SJSA1 (cell line): ENCODE measurements around the gene STK32A. TPM values are rescaled to one million over a fixed set of nuclear protein-coding genes. Genes with fewer than 3 reads are reported as not detected.

Experiments
- DNase-seq, 2 experiments: peaks; one replicate each; pipeline ENCODE4 v3.0.0-alpha.2; 2015 to 2020; ENCODE audit warnings: low spot score in 2 of 2, low read depth in 1 of 2
- H3K27ac ChIP-seq: fragments of 250-450 bp; sonication (Bioruptor Pico); 2 replicates; pipeline ENCODE4 v1.5.1; 2020; ENCODE audit warnings: mild to moderate bottlenecking, moderate library complexity
- H3K27me3 ChIP-seq: fragments of 250-450 bp; sonication (Bioruptor Pico); replicated peaks from 2 replicates; pipeline ENCODE4 v1.5.1; 2020; ENCODE audit warnings: mild to moderate bottlenecking, moderate library complexity
- H3K36me3 ChIP-seq: fragments of 250-450 bp; sonication (Bioruptor Pico); 2 replicates; pipeline ENCODE4 v1.5.1; 2020; ENCODE audit warnings: mild to moderate bottlenecking
- H3K4me1 ChIP-seq: fragments of 250-450 bp; sonication (Bioruptor Pico); replicated peaks from 2 replicates; pipeline ENCODE4 v1.6.1; 2021; ENCODE audit warnings: mild to moderate bottlenecking
- H3K4me3 ChIP-seq: fragments of 250-450 bp; sonication (Bioruptor Pico); 2 replicates; pipeline ENCODE4 v1.5.1; 2020; ENCODE audit warnings: mild to moderate bottlenecking
- H3K9me3 ChIP-seq: fragments of 250-450 bp; sonication (Bioruptor Pico); replicated peaks from 2 replicates; pipeline ENCODE4 v1.5.1; 2020; ENCODE audit warnings: mild to moderate bottlenecking
- total RNA-seq: library from RNA; depleted of rRNA; stranded (reverse); fragments of >200 nt; shearing (Covaris generic); gene quantifications from 2 replicates; pipeline ENCODE4 v1.2.3, GENCODE V29; 2014

STK32A gene
- total RNA-seq, 1 experiment from 2014 or later = 0.05 TPM

- H3K9me3 ChIP-seq = no peaks in the 10 kb centered on the region
- H3K27me3 ChIP-seq = no peaks in the 10 kb centered on the region
- peaks cover 5% of the 10 kb centered on the region for H3K4me1 ChIP-seq
- DNase-seq = no peak
- no peaks in the 10 kb centered on the region for H3K36me3 ChIP-seq
- no peak overlapping the region for H3K4me3 ChIP-seq
- H3K27ac ChIP-seq = no peak overlapping the region
These were observed 137.4 kb downstream of the STK32A start for GRCh38 chr5:147372191-147372590.

GRCh38 chr5:147373328-147373727 is 138.5 kb downstream of the STK32A start:
- DNase-seq = no peak
- Histone ChIP-seq H3K36me3 (no peaks in the 10 kb centered on the region), H3K27ac (no peak overlapping the region), H3K4me1 (peaks cover 5% of the 10 kb centered on the region), H3K27me3 (no peaks in the 10 kb centered on the region), H3K9me3 (no peaks in the 10 kb centered on the region; the same call in 1 of the 2 replicates), H3K4me3 (no peak overlapping the region)

GRCh38 chr5:147375151-147375550 is 140.3 kb downstream of the STK32A start:
- no peaks in the 10 kb centered on the region for H3K36me3 ChIP-seq
- H3K9me3 ChIP-seq = no peaks in the 10 kb centered on the region; the same call in none of the 2 replicates
- no peak overlapping the region for H3K4me3 ChIP-seq
- DNase-seq = no peak
- H3K4me1 ChIP-seq = peaks cover 3% of the 10 kb centered on the region
- H3K27ac ChIP-seq = no peak overlapping the region
- no peaks in the 10 kb centered on the region for H3K27me3 ChIP-seq

GRCh38 chr5:147377682-147378081 is 142.9 kb downstream of the STK32A start:
- DNase-seq = no peak
- Histone ChIP-seq H3K4me3 (no peak overlapping the region), H3K9me3 (no peaks in the 10 kb centered on the region; the same call in none of the 2 replicates), H3K27ac (no peak overlapping the region), H3K4me1 (no peaks in the 10 kb centered on the region), H3K27me3 (no peaks in the 10 kb centered on the region), H3K36me3 (no peaks in the 10 kb centered on the region)

GRCh38 chr5:147381555-147381954 is 146.7 kb downstream of the STK32A start:
- Histone ChIP-seq H3K4me1 (no peaks in the 10 kb centered on the region), H3K27ac (no peak overlapping the region), H3K9me3 (no peaks in the 10 kb centered on the region; the same call in none of the 2 replicates), H3K36me3 (no peaks in the 10 kb centered on the region), H3K4me3 (no peak overlapping the region), H3K27me3 (no peaks in the 10 kb centered on the region)
- DNase-seq = no peak

- DNase-seq = no peak
- Histone ChIP-seq H3K36me3 (no peaks in the 10 kb centered on the region), H3K27ac (no peak overlapping the region), H3K27me3 (no peaks in the 10 kb centered on the region), H3K4me1 (no peaks in the 10 kb centered on the region), H3K4me3 (no peak overlapping the region), H3K9me3 (no peaks in the 10 kb centered on the region; the same call in none of the 2 replicates)
These were observed 147.9 kb downstream of the STK32A start for GRCh38 chr5:147382776-147383175.

GRCh38 chr5:147384346-147385193 is 149.7 kb downstream of the STK32A start:
- Histone ChIP-seq H3K4me3 (no peak overlapping the region), H3K9me3 (no peaks in the 10 kb centered on the region; the same call in 1 of the 2 replicates), H3K4me1 (no peaks in the 10 kb centered on the region), H3K27me3 (no peaks in the 10 kb centered on the region), H3K36me3 (no peaks in the 10 kb centered on the region), H3K27ac (no peak overlapping the region)
- DNase-seq = no peak

- DNase-seq = no peak
- no peaks in the 10 kb centered on the region for H3K27me3 ChIP-seq
- peaks cover 9% of the 10 kb centered on the region; the same call in 1 of the 2 replicates for H3K36me3 ChIP-seq
- no peak overlapping the region for H3K27ac ChIP-seq
- no peaks in the 10 kb centered on the region for H3K4me1 ChIP-seq
- no peak overlapping the region for H3K4me3 ChIP-seq
- no peaks in the 10 kb centered on the region for H3K9me3 ChIP-seq
These were observed 152.3 kb downstream of the STK32A start for GRCh38 chr5:147387109-147387508.

GRCh38 chr5:147388184-147389108 is 153.6 kb downstream of the STK32A start:
- Histone ChIP-seq H3K27me3 (no peaks in the 10 kb centered on the region), H3K9me3 (no peaks in the 10 kb centered on the region), H3K4me1 (no peaks in the 10 kb centered on the region), H3K4me3 (no peak overlapping the region), H3K36me3 (peaks cover 13% of the 10 kb centered on the region), H3K27ac (no peak overlapping the region)
- no peak for DNase-seq

- H3K9me3 ChIP-seq = no peaks in the 10 kb centered on the region
- peaks cover 27% of the 10 kb centered on the region for H3K36me3 ChIP-seq
- no peaks in the 10 kb centered on the region for H3K4me1 ChIP-seq
- H3K27ac ChIP-seq = no peak overlapping the region
- no peaks in the 10 kb centered on the region for H3K27me3 ChIP-seq
- no peak overlapping the region for H3K4me3 ChIP-seq
- no peak for DNase-seq
These were observed 155.9 kb downstream of the STK32A start for GRCh38 chr5:147390654-147391225.

GRCh38 chr5:147391781-147392180 is 157.0 kb downstream of the STK32A start:
- Histone ChIP-seq H3K4me3 (no peak overlapping the region), H3K4me1 (no peaks in the 10 kb centered on the region), H3K36me3 (peaks cover 36% of the 10 kb centered on the region), H3K9me3 (no peaks in the 10 kb centered on the region), H3K27ac (no peak overlapping the region), H3K27me3 (no peaks in the 10 kb centered on the region)
- peak; percentile 51 to 71 for DNase-seq

- no peaks in the 10 kb centered on the region for H3K9me3 ChIP-seq
- DNase-seq = no peak
- no peak overlapping the region for H3K27ac ChIP-seq
- H3K4me3 ChIP-seq = no peak overlapping the region
- H3K36me3 ChIP-seq = peaks cover 55% of the 10 kb centered on the region
- no peaks in the 10 kb centered on the region for H3K27me3 ChIP-seq
- H3K4me1 ChIP-seq = no peaks in the 10 kb centered on the region
These were observed 159.2 kb downstream of the STK32A start for GRCh38 chr5:147393874-147394672.
